T-cell (primary cell): ENCODE measurements around the gene RNF141. TPM values are rescaled to one million over a fixed set of nuclear protein-coding genes. Genes with fewer than 3 reads are reported as not detected.

Experiments
- ATAC-seq, 4 experiments: fragments of 200-7000 bp in 3 of 4; fragments of 150-1000 bp in 1 of 4; cut with Tn5 transposase; replicated peaks in 1 of 4; 1 replicate in 3 of 4; 2 replicates in 1 of 4; pipeline ENCODE4 v1.10.0; 2021; ENCODE audit warnings: moderate library complexity in 3 of 4, mild to moderate bottlenecking in 2 of 4, moderate number of reproducible peaks in 1 of 4
- CTCF ChIA-PET, 2 donors: fragments of 300-600 bp; sonication (Branson Sonifier 250); formaldehyde crosslinking; loops; one replicate each; lab custom pipeline; 2022; ENCODE audit warnings: antibody characterized with exemption in 2 of 2; lab: Charles Lee
- POLR2A ChIA-PET, 2 donors: fragments of 300-600 bp; sonication (Branson Sonifier 250); formaldehyde crosslinking; loops; one replicate each; lab custom pipeline; 2022; ENCODE audit warnings: antibody characterized with exemption in 2 of 2; lab: Charles Lee
- DNase-seq, 35 experiments: peaks; one replicate each; pipeline versions ENCODE4 v3.0.0 to v3.0.0-alpha.2; 2013 to 2023
- H3K27ac ChIP-seq: one replicate; pipeline ENCODE4 v1.5.1; 2013; ENCODE audit warnings: low read length
- H3K27me3 ChIP-seq, 2 experiments: replicated peaks in 1 of 2; 1 replicate in 1 of 2; 2 replicates in 1 of 2; pipeline versions ENCODE4 v1.6.1 to v1.7.0; 2013; ENCODE audit warnings: low read length in 1 of 2, mixed read lengths in 1 of 2; ENCODE audit not compliant: control insufficient read depth in 2 of 2, insufficient read depth in 2 of 2; ENCODE audit errors: extremely low read depth in 1 of 2
- H3K36me3 ChIP-seq, 2 donors: 1 replicate in 1 of 2; 2 replicates in 1 of 2; pipeline versions ENCODE4 v1.6.1 to v1.7.0; 2013; ENCODE audit warnings: low read length in 1 of 2; ENCODE audit not compliant: control insufficient read depth in 2 of 2, insufficient read depth in 1 of 2; ENCODE audit errors: extremely low read depth in 1 of 2
- H3K4me1 ChIP-seq, 2 experiments: 1 replicate in 1 of 2; 2 replicates in 1 of 2; pipeline versions ENCODE4 v1.6.1 to v1.7.0; 2013; ENCODE audit warnings: low read length in 2 of 2, mixed read lengths in 1 of 2; ENCODE audit not compliant: insufficient read depth in 2 of 2, control insufficient read depth in 1 of 2; ENCODE audit errors: extremely low read depth in 1 of 2
- H3K4me3 ChIP-seq, 2 donors: 1 replicate in 1 of 2; 2 replicates in 1 of 2; pipeline versions ENCODE4 v1.5.1 to v1.7.0; 2013; ENCODE audit warnings: mild to moderate bottlenecking in 2 of 2, low read length in 1 of 2, moderate library complexity in 1 of 2; ENCODE audit not compliant: control insufficient read depth in 1 of 2; ENCODE audit errors: extremely low read depth in 1 of 2
- H3K9me3 ChIP-seq: 2 replicates; pipeline ENCODE4 v1.7.0; 2013
- H3K27ac Mint-ChIP-seq, 2 donors: one replicate each; pipeline ENCODE4 v1.8.0; 2020 to 2021; ENCODE audit warnings: mild to moderate bottlenecking in 2 of 2, mixed read lengths in 2 of 2
- H3K27me3 Mint-ChIP-seq, 2 donors: one replicate each; pipeline ENCODE4 v1.8.0; 2021 to 2022; ENCODE audit warnings: mixed read lengths in 2 of 2
- H3K36me3 Mint-ChIP-seq: one replicate; pipeline ENCODE4 v1.8.0; 2021; ENCODE audit warnings: mixed read lengths
- H3K4me1 Mint-ChIP-seq, 3 donors: one replicate each; pipeline ENCODE4 v1.8.0; 2020 to 2022; ENCODE audit warnings: mixed read lengths in 3 of 3, mild to moderate bottlenecking in 1 of 3
- H3K4me3 Mint-ChIP-seq, 3 donors: one replicate each; pipeline ENCODE4 v1.8.0; 2020 to 2022; ENCODE audit warnings: mild to moderate bottlenecking in 3 of 3, mixed read lengths in 3 of 3, moderate library complexity in 3 of 3
- H3K9me3 Mint-ChIP-seq, 3 donors: one replicate each; pipeline ENCODE4 v1.8.0; 2020 to 2022; ENCODE audit warnings: mixed read lengths in 3 of 3
- WGBS: methylation state at CpG from one replicate; pipeline ENCODE4 v1.1.5; 2013; ENCODE audit warnings: missing lambda C conversion rate; ENCODE audit not compliant: insufficient coverage; 5-methylcytosine and 5-hydroxymethylcytosine counted together
- total RNA-seq, 35 experiments: library from RNA in 6 of 35; stranded (reverse) in 6 of 35; fragments of 120-200 nt in 1 of 35; gene quantifications; one replicate each; pipeline versions ENCODE4 v1.2.1 to v1.2.4 and lab custom pipeline; 2013 to 2026

Gene RNF141
- total RNA-seq, 5 donors from 2014 or later (not counting 1 experiment from before 2014, with no cell fraction given), result 15.1 to 17.3 (median 15.3) TPM

DNA sequence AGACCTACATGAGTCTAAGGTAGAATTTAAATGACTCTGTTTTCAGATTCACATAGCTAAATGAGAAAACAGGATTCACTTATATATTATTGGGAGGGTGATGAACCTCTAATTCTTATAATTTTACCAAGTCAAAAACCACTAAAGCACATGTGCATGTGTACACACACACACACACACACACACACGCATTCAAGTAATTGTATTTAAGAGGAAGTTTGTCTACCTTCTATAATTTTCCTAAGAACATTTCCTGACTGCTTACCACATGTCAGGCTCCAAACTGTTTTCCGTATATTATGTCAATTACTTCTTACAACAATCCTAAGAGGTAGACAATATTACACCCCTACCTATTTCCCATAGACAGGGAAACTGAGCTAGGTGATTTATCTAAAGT lies 6.7 kb downstream of the RNF141 start:
- no peak for DNase-seq
- Mint-ChIP-seq H3K36me3 (peaks cover 28% of the 10 kb centered on the region), H3K4me3 (no peak overlapping the region), H3K9me3 (no peaks in the 10 kb centered on the region), H3K27me3 (no peaks in the 10 kb centered on the region), H3K4me1 (peaks cover 10 to 29% (median 18%) of the 10 kb centered on the region in 3 donors), H3K27ac (no peak overlapping the region)
- Histone ChIP-seq H3K27ac (no peak overlapping the region), H3K4me3 (no peak overlapping the region), H3K27me3 (no peaks in the 10 kb centered on the region), H3K9me3 (no peaks in the 10 kb centered on the region), H3K36me3 (peaks cover 0 to 20% of the 10 kb centered on the region in 2 donors), H3K4me1 (peaks cover 0 to 2% of the 10 kb centered on the region in 2 experiments)
- ATAC-seq, result no peak
- CTCF ChIA-PET, result interaction anchor here in 1 of 2 donors (0.6 to 1.2 kb wide), 2 partner anchors 26 to 1616 kb away, joined by 3 to 5 read pairs; no protein-coding TSS in a partner anchor
- POLR2A ChIA-PET, result interaction anchor here in 1 of 2 donors (0.6 kb wide), 1 partner anchor 1375 kb away, joined by 3 read pairs; no protein-coding TSS in a partner anchor
- WGBS, result no CpG with 5 or more reads among the region's 2 CpGs

DNA sequence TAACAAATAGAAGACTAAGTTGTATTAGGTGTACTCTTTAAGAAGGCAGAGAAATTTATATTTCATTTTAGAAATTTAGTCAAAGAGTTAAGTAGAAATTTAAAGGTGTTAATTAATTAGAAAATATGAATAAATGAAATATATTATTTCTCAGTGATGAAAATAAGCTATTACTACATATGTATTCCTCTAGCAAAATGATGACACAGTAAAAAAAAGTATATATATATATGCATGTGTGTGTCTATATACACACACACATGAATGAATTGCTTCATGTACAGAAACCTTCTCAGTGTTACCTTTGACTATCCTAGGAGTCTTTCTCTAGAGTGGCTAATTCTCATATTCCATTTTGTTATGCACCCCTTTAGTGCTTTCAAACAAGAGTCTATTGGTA lies 7.7 kb downstream of the RNF141 start:
- H3K9me3 Mint-ChIP-seq, result no peaks in the 10 kb centered on the region
- CTCF ChIA-PET, result interaction anchor here in 1 of 2 donors (1.3 to 3.6 kb wide), 2 partner anchors 8 to 10 kb away, joined by 12 to 14 read pairs; partner anchors contain the start of gene RNF141
- ATAC-seq (no peak), DNase-seq (no peak)
- Histone ChIP-seq H3K9me3 (no peaks in the 10 kb centered on the region), H3K27me3 (no peaks in the 10 kb centered on the region), H3K27ac (no peak overlapping the region), H3K36me3 (peaks cover 0 to 28% of the 10 kb centered on the region in 2 donors), H3K4me1 (peaks cover 0 to 2% of the 10 kb centered on the region in 2 experiments), H3K4me3 (no peak overlapping the region)
- peaks cover 35% of the 10 kb centered on the region for H3K36me3 Mint-ChIP-seq
- peaks cover 8 to 20% (median 14%) of the 10 kb centered on the region in 3 donors for H3K4me1 Mint-ChIP-seq
- POLR2A ChIA-PET, result no interaction called here
- no peaks in the 10 kb centered on the region for H3K27me3 Mint-ChIP-seq
- H3K4me3 Mint-ChIP-seq, result no peak overlapping the region
- no peak overlapping the region for H3K27ac Mint-ChIP-seq

DNA sequence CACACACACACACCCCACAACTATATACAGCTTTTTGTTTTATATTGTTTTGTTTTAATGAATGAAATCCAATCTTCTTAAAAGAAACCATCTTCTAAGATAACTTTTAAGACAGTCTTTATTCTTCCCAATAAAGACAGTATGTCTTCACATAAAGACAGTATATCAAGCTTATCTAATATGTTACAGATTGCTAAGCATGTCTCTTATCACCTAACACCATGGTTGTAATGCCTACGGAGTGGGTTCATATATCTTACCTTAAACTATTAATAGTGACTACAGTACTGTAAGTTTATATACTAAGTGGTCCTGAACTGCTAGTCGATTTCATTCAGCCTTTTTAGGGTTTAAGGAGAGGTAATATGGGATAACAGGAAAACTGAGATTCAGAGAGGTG lies 8.5 kb downstream of the RNF141 start:
- Histone ChIP-seq H3K27me3 (no peaks in the 10 kb centered on the region), H3K9me3 (no peaks in the 10 kb centered on the region), H3K4me1 (no peaks in the 10 kb centered on the region), H3K36me3 (peaks cover 0 to 31% of the 10 kb centered on the region in 2 donors), H3K4me3 (no peak overlapping the region), H3K27ac (no peak overlapping the region)
- Mint-ChIP-seq H3K4me3 (no peak overlapping the region), H3K27me3 (no peaks in the 10 kb centered on the region), H3K36me3 (peaks cover 37% of the 10 kb centered on the region), H3K9me3 (no peaks in the 10 kb centered on the region), H3K27ac (no peak overlapping the region), H3K4me1 (peaks cover 10 to 20% (median 17%) of the 10 kb centered on the region in 3 donors)
- ATAC-seq (no peak), DNase-seq (no peak)
- POLR2A ChIA-PET, result no interaction called here
- CTCF ChIA-PET, result interaction anchor here in 1 of 2 donors (1.3 to 3.6 kb wide), 2 partner anchors 8 to 10 kb away, joined by 12 to 14 read pairs; partner anchors contain the start of gene RNF141
- 67% methylated on average over 1 of the region's 2 CpGs for WGBS

DNA sequence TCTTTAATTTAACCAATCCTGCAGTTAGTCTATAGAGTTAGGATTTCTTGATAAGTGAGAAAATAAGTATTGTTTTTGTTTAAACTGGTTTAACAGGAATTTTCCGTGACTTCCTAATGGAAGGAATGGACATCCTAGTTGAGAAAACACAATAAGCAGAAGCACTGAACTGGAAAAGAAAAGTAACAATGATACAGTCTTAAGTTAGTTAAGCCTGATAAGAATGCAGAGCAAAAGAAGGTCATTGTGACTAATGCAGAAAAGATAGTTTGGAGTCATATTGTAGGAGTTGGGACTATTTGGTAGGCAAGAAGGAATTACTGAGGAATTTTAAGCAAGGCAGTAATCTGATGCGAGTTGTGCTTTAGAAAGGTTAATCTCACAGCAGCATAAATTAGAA lies 11.7 kb downstream of the RNF141 start:
- ChIA-PET CTCF (no interaction called here), POLR2A (no interaction called here)
- no peaks in the 10 kb centered on the region for H3K9me3 ChIP-seq
- H3K27ac ChIP-seq, result no peak overlapping the region
- Mint-ChIP-seq H3K36me3 (peaks cover 59% of the 10 kb centered on the region), H3K4me1 (peaks cover 11 to 15% (median 14%) of the 10 kb centered on the region in 3 donors), H3K27me3 (no peaks in the 10 kb centered on the region), H3K4me3 (no peak overlapping the region), H3K9me3 (no peaks in the 10 kb centered on the region), H3K27ac (no peak overlapping the region)
- WGBS, result 100% methylated on average over 2 of the region's 2 CpGs
- H3K4me1 ChIP-seq, result no peaks in the 10 kb centered on the region
- no peak overlapping the region for H3K4me3 ChIP-seq
- DNase-seq (no peak), ATAC-seq (no peak)
- peaks cover 0 to 42% of the 10 kb centered on the region in 2 donors for H3K36me3 ChIP-seq
- H3K27me3 ChIP-seq, result no peaks in the 10 kb centered on the region

DNA sequence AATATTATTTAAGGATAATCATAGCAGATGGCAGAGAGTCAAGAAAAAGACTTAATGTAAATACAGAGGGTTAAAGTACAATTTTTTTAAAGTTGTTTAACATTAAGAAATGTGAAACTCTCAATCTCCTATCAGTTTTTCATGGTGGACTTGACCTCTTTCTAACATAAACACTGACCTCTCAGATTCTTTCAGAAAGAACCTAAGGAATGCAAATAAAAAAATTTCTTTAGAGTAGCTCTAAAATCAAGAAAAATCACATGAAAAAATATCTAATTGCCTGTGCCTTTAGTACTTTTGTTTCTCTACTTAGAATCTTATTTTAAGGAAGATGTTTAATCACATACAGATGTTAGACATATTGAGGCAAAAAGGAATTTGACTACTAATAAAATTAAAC lies 12.9 kb downstream of the RNF141 start:
- H3K27me3 ChIP-seq, result no peaks in the 10 kb centered on the region
- no peak overlapping the region for H3K27ac Mint-ChIP-seq
- no peaks in the 10 kb centered on the region for H3K9me3 ChIP-seq
- H3K36me3 Mint-ChIP-seq, result peaks cover 59% of the 10 kb centered on the region
- no peak overlapping the region for H3K27ac ChIP-seq
- H3K4me3 Mint-ChIP-seq, result no peak overlapping the region
- POLR2A ChIA-PET, result interaction anchor here in 1 of 2 donors (0.6 kb wide), 1 partner anchor 12 kb away, joined by 3 read pairs; the partner anchor contains the start of gene RNF141
- CTCF ChIA-PET, result interaction anchor here in 1 of 2 donors (0.6 kb wide), 1 partner anchor 21 kb away, joined by 4 read pairs; no protein-coding TSS in a partner anchor
- peaks cover 11 to 17% (median 14%) of the 10 kb centered on the region in 3 donors for H3K4me1 Mint-ChIP-seq
- H3K36me3 ChIP-seq, result peaks cover 0 to 46% of the 10 kb centered on the region in 2 donors
- H3K27me3 Mint-ChIP-seq, result no peaks in the 10 kb centered on the region
- H3K4me3 ChIP-seq, result no peak overlapping the region
- no peak for DNase-seq
- ATAC-seq, result no peak
- H3K4me1 ChIP-seq, result no peaks in the 10 kb centered on the region
- no peaks in the 10 kb centered on the region for H3K9me3 Mint-ChIP-seq

DNA sequence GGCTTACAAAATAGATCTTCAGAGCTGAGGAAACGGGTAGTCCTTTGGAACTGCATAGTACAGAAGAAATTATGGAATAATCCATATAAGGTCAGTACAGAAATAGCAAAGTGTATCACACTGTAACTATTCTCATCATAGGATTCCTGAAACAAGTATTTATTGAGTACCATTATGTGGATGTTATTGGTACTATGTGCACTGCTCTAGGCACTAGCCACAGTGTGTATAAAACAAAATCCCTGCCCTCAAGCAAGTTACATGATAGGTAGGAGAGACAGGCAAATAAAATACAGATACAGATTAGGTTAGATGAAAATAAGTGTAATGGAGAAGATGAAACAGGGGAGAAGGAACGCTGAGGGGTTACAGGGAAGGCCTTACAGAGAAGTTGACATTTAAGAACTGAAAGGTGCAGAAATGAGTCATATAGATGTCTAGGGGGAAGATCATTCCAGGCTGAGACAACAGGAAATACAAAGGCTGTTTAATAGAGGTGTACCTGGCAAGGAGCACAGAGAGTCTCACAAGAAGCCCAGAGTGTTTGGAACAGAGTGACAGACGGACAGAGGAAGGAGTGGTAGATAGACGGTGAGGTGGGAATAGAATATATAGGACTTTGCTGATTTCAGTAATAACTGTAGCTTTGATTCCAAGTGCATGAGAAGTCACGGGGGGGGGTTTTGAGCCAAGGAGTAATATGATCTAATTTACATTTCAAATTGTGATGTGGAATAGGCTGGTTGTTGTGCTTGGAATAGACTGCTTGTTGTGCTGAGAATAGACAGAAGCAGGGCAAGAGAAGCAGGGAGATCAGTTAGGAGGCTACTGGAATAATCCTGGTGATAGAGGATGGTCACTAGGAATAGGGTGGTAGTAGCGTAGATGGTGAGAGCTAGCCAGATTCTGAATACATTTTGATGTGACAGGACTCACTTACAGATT lies 13.7 kb downstream of the RNF141 start:
- H3K4me3 ChIP-seq, result no peak overlapping the region
- no peaks in the 10 kb centered on the region for H3K4me1 ChIP-seq
- Mint-ChIP-seq H3K36me3 (peaks cover 56% of the 10 kb centered on the region), H3K4me1 (peaks cover 6 to 17% (median 14%) of the 10 kb centered on the region in 3 donors), H3K9me3 (no peaks in the 10 kb centered on the region), H3K4me3 (peak overlapping the region in 1 of 3 donors; percentile 2), H3K27me3 (no peaks in the 10 kb centered on the region), H3K27ac (peak overlapping the region; percentile 18 to 58)
- peaks cover 0 to 48% of the 10 kb centered on the region in 2 donors for H3K36me3 ChIP-seq
- POLR2A ChIA-PET, result no interaction called here
- no peak overlapping the region for H3K27ac ChIP-seq
- H3K9me3 ChIP-seq, result no peaks in the 10 kb centered on the region
- CTCF ChIA-PET, result no interaction called here
- ATAC-seq (peak in 3 of 4 experiments; percentile 81 to 88 (median 84)), DNase-seq (no peak)
- WGBS, result 46% methylated on average over 5 of the region's 6 CpGs
- no peaks in the 10 kb centered on the region for H3K27me3 ChIP-seq
